Erythroblast (primary cell): ENCODE measurements around the gene DNAJC21.

Experiments used
- GATA1 ChIP-seq: IDR thresholded peaks from 2 replicates; pipeline ENCODE4 v1.6.1; 2011; ENCODE audit warnings: low read depth, mild to moderate bottlenecking, control low read depth, low read length, moderate library complexity
- POLR2A ChIP-seq: IDR thresholded peaks from 2 replicates; pipeline ENCODE4 v1.6.1; 2011; ENCODE audit warnings: mild to moderate bottlenecking, low read length

DNA sequence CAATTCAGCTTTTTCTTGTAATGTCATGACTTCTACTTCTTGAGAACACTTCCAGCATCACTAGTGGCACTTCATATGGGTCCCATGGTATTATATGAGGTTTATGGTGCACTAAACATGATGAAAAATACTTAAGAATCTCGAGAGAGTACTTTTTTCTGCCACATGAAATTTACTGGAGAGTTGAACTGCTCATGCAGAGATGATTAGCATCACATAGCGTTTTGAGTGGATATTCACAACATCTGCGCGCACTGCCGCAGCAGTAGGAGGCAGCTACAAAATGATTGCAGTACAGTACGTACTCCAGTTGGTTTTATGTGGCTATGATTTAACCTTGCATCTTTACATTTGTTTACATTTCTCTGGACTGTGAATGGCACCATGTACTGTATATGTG, 28.7 kb upstream of the DNAJC21 start:
- TF ChIP-seq POLR2A, result no peak
- no peak for TF ChIP-seq GATA1
